GM23338 (cell line): ENCODE data around the gene CPSF3. TPM values are rescaled to one million over a fixed set of nuclear protein-coding genes. Genes with fewer than 3 reads are reported as not detected.
A peak's percentile ranks its signal among the peaks of the same experiment; 100 is the strongest.

Experiments
- ATAC-seq: fragments of 200-7000 bp; cut with Tn5 transposase; 3 replicates; pipeline ENCODE4 v1.9.1; 2020
- DNase-seq: peaks from one replicate; pipeline ENCODE4 v3.0.0-alpha.2; 2015; ENCODE audit warnings: low spot score
- H2AFZ ChIP-seq: fragments of 200-600 bp; sonication (generic); 2 replicates; pipeline ENCODE4 v1.8.0; 2016; ENCODE audit warnings: antibody characterized with exemption, mild to moderate bottlenecking, moderate library complexity
- H3F3A ChIP-seq: fragments of 200-600 bp; sonication (generic); replicated peaks from 2 replicates; pipeline ENCODE4 v1.8.0; 2017; ENCODE audit warnings: antibody characterized with exemption, mixed run types, low read depth
- H3K27ac ChIP-seq: fragments of 200-600 bp; sonication (generic); 2 replicates; pipeline ENCODE4 v1.6.1; 2016; ENCODE audit warnings: low read depth
- H3K27me3 ChIP-seq: fragments of 200-600 bp; sonication (generic); 2 replicates; pipeline ENCODE4 v1.8.0; 2016; ENCODE audit warnings: mild to moderate bottlenecking, mixed run types, moderate library complexity; ENCODE audit not compliant: insufficient read depth
- H3K36me3 ChIP-seq: fragments of 200-600 bp; sonication (generic); 2 replicates; pipeline ENCODE4 v1.8.0; 2016; ENCODE audit warnings: mild to moderate bottlenecking; ENCODE audit not compliant: insufficient read depth
- H3K4me1 ChIP-seq: fragments of 200-600 bp; sonication (generic); 2 replicates; pipeline ENCODE4 v1.8.0; 2016; ENCODE audit warnings: mild to moderate bottlenecking, moderate library complexity; ENCODE audit not compliant: insufficient read depth
- H3K4me2 ChIP-seq: fragments of 200-600 bp; sonication (generic); 2 replicates; pipeline ENCODE4 v1.7.1; 2017; ENCODE audit warnings: mixed run types
- H3K4me3 ChIP-seq: fragments of 200-600 bp; sonication (generic); 2 replicates; pipeline ENCODE4 v1.6.1; 2016; ENCODE audit warnings: mixed run types
- H3K79me2 ChIP-seq: fragments of 200-600 bp; sonication (generic); replicated peaks from 2 replicates; pipeline ENCODE4 v1.8.0; 2017; ENCODE audit warnings: mild to moderate bottlenecking; ENCODE audit not compliant: insufficient read depth
- H3K9me2 ChIP-seq: fragments of 200-600 bp; sonication (generic); 2 replicates; pipeline ENCODE4 v1.8.0; 2017; ENCODE audit not compliant: insufficient read depth
- H4K20me1 ChIP-seq: fragments of 200-600 bp; sonication (generic); replicated peaks from 2 replicates; pipeline ENCODE4 v1.8.0; 2017; ENCODE audit warnings: mild to moderate bottlenecking; ENCODE audit not compliant: insufficient read depth
- H3K27ac Mint-ChIP-seq: 2 replicates; pipeline ENCODE4 v1.8.0; 2020; ENCODE audit warnings: inconsistent platforms, mild to moderate bottlenecking, moderate library complexity, mixed read lengths
- H3K27me3 Mint-ChIP-seq: 3 replicates; pipeline ENCODE4 v1.8.0; 2022; ENCODE audit warnings: low read depth, mild to moderate bottlenecking, moderate library complexity, mixed read lengths, inconsistent platforms; ENCODE audit not compliant: insufficient read depth, poor library complexity
- H3K36me3 Mint-ChIP-seq: 3 replicates; pipeline ENCODE4 v1.8.0; 2021; ENCODE audit warnings: low read depth, mild to moderate bottlenecking, inconsistent platforms, moderate library complexity, mixed read lengths
- H3K4me1 Mint-ChIP-seq: 3 replicates; pipeline ENCODE4 v1.8.0; 2020; ENCODE audit warnings: mild to moderate bottlenecking, inconsistent platforms, mixed read lengths
- H3K4me3 Mint-ChIP-seq: 3 replicates; pipeline ENCODE4 v1.8.0; 2021; ENCODE audit warnings: moderate library complexity, mild to moderate bottlenecking, inconsistent platforms, mixed read lengths
- H3K9me3 Mint-ChIP-seq: 3 replicates; pipeline ENCODE4 v1.8.0; 2020; ENCODE audit warnings: moderate library complexity, mild to moderate bottlenecking, inconsistent platforms, mixed read lengths
- CREB1 ChIP-seq: fragments of 250-450 bp; sonication (Bioruptor Pico); IDR thresholded peaks from 2 replicates; pipeline ENCODE4 v1.5.0; 2020; ENCODE audit warnings: low read depth, mild to moderate bottlenecking, moderate library complexity
- EZH2phosphoT487 ChIP-seq: fragments of 200-600 bp; sonication (generic); IDR thresholded peaks from one replicate; pipeline ENCODE4 v1.8.1; 2018; ENCODE audit warnings: antibody characterized with exemption; ENCODE audit not compliant: unreplicated experiment
- JUNB ChIP-seq: IDR thresholded peaks from one replicate; pipeline ENCODE4 v1.6.1; 2016; ENCODE audit warnings: antibody characterized with exemption; ENCODE audit not compliant: unreplicated experiment
- NANOG ChIP-seq: IDR thresholded peaks from 2 replicates; pipeline ENCODE4 v1.6.1; 2016; ENCODE audit warnings: antibody characterized with exemption, borderline replicate concordance
- POLR2AphosphoS5 ChIP-seq: IDR thresholded peaks from 2 replicates; pipeline ENCODE4 v1.6.1; 2016; ENCODE audit warnings: antibody characterized with exemption, low read depth
- STAT1 ChIP-seq: IDR thresholded peaks from one replicate; pipeline ENCODE4 v1.6.1; 2016; ENCODE audit warnings: antibody characterized with exemption; ENCODE audit not compliant: unreplicated experiment
- ZNF114 ChIP-seq: fragments of 250-450 bp; sonication (Bioruptor Pico); IDR thresholded peaks from 2 replicates; pipeline ENCODE4 v1.5.0; 2020; ENCODE audit warnings: mild to moderate bottlenecking, moderate library complexity
- ZNF331 ChIP-seq: fragments of 250-450 bp; sonication (Bioruptor Pico); IDR thresholded peaks from 2 replicates; pipeline ENCODE4 v1.5.0; 2020; ENCODE audit warnings: low read depth, mild to moderate bottlenecking, moderate library complexity
- ZNF462 ChIP-seq: fragments of 250-450 bp; sonication (Bioruptor Pico); IDR thresholded peaks from 2 replicates; pipeline ENCODE4 v1.5.0; 2020; ENCODE audit warnings: mild to moderate bottlenecking, moderate library complexity
- polyA plus RNA-seq: library from polyadenylated mRNA; unstranded; fragments of >200 nt; fragmentation: Nextera tagmentation; extraction: Ambion mirVana; gene quantifications from 2 replicates; pipeline ENCODE4 v1.2.1, GENCODE V29; 2016
- total RNA-seq: library from RNA; depleted of rRNA; stranded (reverse); fragments of >200 nt; shearing (Covaris generic); gene quantifications from 2 replicates; pipeline ENCODE4 v1.2.3, GENCODE V29; 2014

The CPSF3 gene
- total and polyA plus RNA-seq, 2 experiments from 2014 or later, result 77.1 to 105 TPM

GRCh38 chr2:9518163-9518562 lies 94.7 kb downstream of the CPSF3 start:
- Mint-ChIP-seq H3K27me3 (peaks cover 1% of the 10 kb centered on the region), H3K36me3 (peaks cover 32% of the 10 kb centered on the region; the same call in 2 of the 3 replicates), H3K4me1 (no peaks in the 10 kb centered on the region), H3K4me3 (no peak overlapping the region), H3K27ac (no peak overlapping the region), H3K9me3 (no peaks in the 10 kb centered on the region)
- 0 out of 2 replicates have a peak overlapping the region, but pooled peaks have one; percentile 78 for H3K27ac ChIP-seq
- H3F3A ChIP-seq, result no peaks in the 10 kb centered on the region
- DNase-seq (peak; percentile 2), ATAC-seq (no peak)
- H3K79me2 ChIP-seq, result no peaks in the 10 kb centered on the region
- H3K9me2 ChIP-seq, result no peaks in the 10 kb centered on the region
- no peak overlapping the region for H2AFZ ChIP-seq
- peaks cover 11% of the 10 kb centered on the region for H3K36me3 ChIP-seq
- TF ChIP-seq NANOG, result no peak
- no peak for TF ChIP-seq ZNF114
- no peak for TF ChIP-seq STAT1
- TF ChIP-seq POLR2AphosphoS5, result no peak
- no peak for TF ChIP-seq CREB1 (CRISPR knock-in tag)
- no peak for TF ChIP-seq EZH2phosphoT487
- no peak for TF ChIP-seq ZNF331 (CRISPR knock-in tag)
- no peak for TF ChIP-seq JUNB
- no peak for TF ChIP-seq ZNF462 (CRISPR knock-in tag)
- H3K4me1 ChIP-seq, result no peaks in the 10 kb centered on the region
- no peak overlapping the region for H3K4me2 ChIP-seq
- peaks cover 8% of the 10 kb centered on the region; the same call in 1 of the 2 replicates for H4K20me1 ChIP-seq
- H3K27me3 ChIP-seq, result no peaks in the 10 kb centered on the region
- no peak overlapping the region for H3K4me3 ChIP-seq
